OCI-LY3 (cell line): ENCODE results near the gene TFPI.

Source experiments
- H2AFZ ChIP-seq: fragments of 200-600, 300-600 bp; shearing (Covaris generic); 2 replicates; pipeline ENCODE4 v1.6.0; 2014; ENCODE audit warnings: antibody characterized with exemption, low read depth, low read length
- H3K27ac ChIP-seq: fragments of 200-600, 300-600 bp; sonication (generic); 2 replicates; pipeline ENCODE4 v1.5.1; 2014; ENCODE audit warnings: mild to moderate bottlenecking, low read length, moderate library complexity, mixed read lengths
- H3K27me3 ChIP-seq: fragments of 200-600, 300-600 bp; sonication (generic); 2 replicates; pipeline ENCODE4 v1.6.1; 2014; ENCODE audit warnings: low read depth, low read length, mixed read lengths
- H3K36me3 ChIP-seq: fragments of 200-600, 300-600 bp; sonication (generic); replicated peaks from 2 replicates; pipeline ENCODE3; 2014; ENCODE audit warnings: low read depth, low read length, mixed read lengths
- H3K4me1 ChIP-seq: fragments of 300-600, 200-600 bp; sonication (generic); 2 replicates; pipeline ENCODE4 v1.6.1; 2014; ENCODE audit warnings: low read length, mixed read lengths
- H3K4me2 ChIP-seq: fragments of 200-600, 300-600 bp; sonication (generic); 2 replicates; pipeline ENCODE4 v1.6.1; 2014; ENCODE audit warnings: low read length, mixed read lengths
- H3K4me3 ChIP-seq: fragments of 300-600, 200-600 bp; sonication (generic); 2 replicates; pipeline ENCODE4 v1.5.1; 2014; ENCODE audit warnings: antibody characterized with exemption, mild to moderate bottlenecking, low read length, moderate library complexity
- H3K79me2 ChIP-seq: fragments of 300-600, 200-600 bp; shearing (Covaris generic); 2 replicates; pipeline ENCODE4 v1.6.1; 2014; ENCODE audit warnings: mild to moderate bottlenecking, low read length, mixed read lengths
- H3K9ac ChIP-seq: fragments of 300-600, 200-600 bp; shearing (Covaris generic); 2 replicates; pipeline ENCODE4 v1.6.0; 2014; ENCODE audit warnings: mild to moderate bottlenecking, low read length, moderate library complexity
- H3K9me3 ChIP-seq: fragments of 200-600, 300-600 bp; shearing (Covaris generic); 2 replicates; pipeline ENCODE4 v1.6.1; 2014; ENCODE audit warnings: low read length, mixed read lengths; ENCODE audit not compliant: insufficient read depth
- H4K20me1 ChIP-seq: fragments of 200-600, 300-600 bp; sonication (generic); 2 replicates; pipeline ENCODE4 v1.6.1; 2016; ENCODE audit warnings: low read length, mixed read lengths; ENCODE audit not compliant: insufficient read depth
- EZH2phosphoT487 ChIP-seq: fragments of 200-600 bp; shearing (Covaris generic); IDR thresholded peaks from 2 replicates; pipeline ENCODE4 v1.6.1; 2018; ENCODE audit warnings: antibody characterized with exemption, mixed run types, low read depth
- TF ChIP-seq, protein P1 (sequence below): fragments of 200-600, 300-600 bp; sonication (generic); IDR thresholded peaks from 2 replicates; pipeline ENCODE4 v1.5.1; 2014; ENCODE audit warnings: antibody characterized with exemption, low read length, low read depth

The TFPI gene

GRCh38 chr2:187502467-187502866 lies 51.8 kb downstream of the TFPI start:
- no peak overlapping the region for H3K4me2 ChIP-seq
- H3K79me2 ChIP-seq: no peaks in the 10 kb centered on the region
- no peak overlapping the region for H3K27ac ChIP-seq
- no peak overlapping the region for H3K4me3 ChIP-seq
- H3K27me3 ChIP-seq: no peaks in the 10 kb centered on the region
- H2AFZ ChIP-seq: no peak overlapping the region
- no peaks in the 10 kb centered on the region for H3K36me3 ChIP-seq
- peaks cover 9% of the 10 kb centered on the region; the same call in 1 of the 2 replicates for H3K4me1 ChIP-seq
- H4K20me1 ChIP-seq: no peaks in the 10 kb centered on the region
- H3K9me3 ChIP-seq: no peaks in the 10 kb centered on the region
- no peak for TF ChIP-seq EZH2phosphoT487
- TF ChIP-seq, protein P1, sequence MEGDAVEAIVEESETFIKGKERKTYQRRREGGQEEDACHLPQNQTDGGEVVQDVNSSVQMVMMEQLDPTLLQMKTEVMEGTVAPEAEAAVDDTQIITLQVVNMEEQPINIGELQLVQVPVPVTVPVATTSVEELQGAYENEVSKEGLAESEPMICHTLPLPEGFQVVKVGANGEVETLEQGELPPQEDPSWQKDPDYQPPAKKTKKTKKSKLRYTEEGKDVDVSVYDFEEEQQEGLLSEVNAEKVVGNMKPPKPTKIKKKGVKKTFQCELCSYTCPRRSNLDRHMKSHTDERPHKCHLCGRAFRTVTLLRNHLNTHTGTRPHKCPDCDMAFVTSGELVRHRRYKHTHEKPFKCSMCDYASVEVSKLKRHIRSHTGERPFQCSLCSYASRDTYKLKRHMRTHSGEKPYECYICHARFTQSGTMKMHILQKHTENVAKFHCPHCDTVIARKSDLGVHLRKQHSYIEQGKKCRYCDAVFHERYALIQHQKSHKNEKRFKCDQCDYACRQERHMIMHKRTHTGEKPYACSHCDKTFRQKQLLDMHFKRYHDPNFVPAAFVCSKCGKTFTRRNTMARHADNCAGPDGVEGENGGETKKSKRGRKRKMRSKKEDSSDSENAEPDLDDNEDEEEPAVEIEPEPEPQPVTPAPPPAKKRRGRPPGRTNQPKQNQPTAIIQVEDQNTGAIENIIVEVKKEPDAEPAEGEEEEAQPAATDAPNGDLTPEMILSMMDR: no peak
- no peak overlapping the region for H3K9ac ChIP-seq

- Histone ChIP-seq H4K20me1 (no peaks in the 10 kb centered on the region), H3K4me3 (peak overlapping the region; percentile 33), H3K27me3 (no peaks in the 10 kb centered on the region), H3K79me2 (no peaks in the 10 kb centered on the region), H3K9ac (no peak overlapping the region), H3K27ac (no peak overlapping the region), H2AFZ (peak overlapping the region; percentile 59; the same call in 1 of the 2 replicates), H3K36me3 (no peaks in the 10 kb centered on the region), H3K9me3 (no peaks in the 10 kb centered on the region), H3K4me2 (peak overlapping the region; percentile 54), H3K4me1 (peaks cover 9% of the 10 kb centered on the region; the same call in 1 of the 2 replicates)
- no peak for TF ChIP-seq EZH2phosphoT487
- TF ChIP-seq, protein P1: peak; percentile 18
Observed at GRCh38 chr2:187500585-187501359, 53.5 kb downstream of the TFPI start.

GRCh38 chr2:187499941-187500532 lies 54.2 kb downstream of the TFPI start:
- Histone ChIP-seq H3K79me2 (no peaks in the 10 kb centered on the region), H3K9me3 (no peaks in the 10 kb centered on the region), H3K27me3 (no peaks in the 10 kb centered on the region), H3K4me2 (no peak overlapping the region), H2AFZ (no peak overlapping the region), H3K9ac (no peak overlapping the region; the same call in 1 of the 2 replicates), H3K36me3 (no peaks in the 10 kb centered on the region), H3K4me3 (no peak overlapping the region), H3K4me1 (peaks cover 9% of the 10 kb centered on the region; the same call in 1 of the 2 replicates), H3K27ac (no peak overlapping the region), H4K20me1 (no peaks in the 10 kb centered on the region)
- TF ChIP-seq, protein P1: peak; percentile 73
- no peak for TF ChIP-seq EZH2phosphoT487

GRCh38 chr2:187497858-187498463 lies 56.3 kb downstream of the TFPI start:
- H3K27me3 ChIP-seq: no peaks in the 10 kb centered on the region
- H3K4me2 ChIP-seq: no peak overlapping the region
- TF ChIP-seq EZH2phosphoT487: no peak
- TF ChIP-seq, protein P1: peak; percentile 73
- H2AFZ ChIP-seq: no peak overlapping the region
- peaks cover 5% of the 10 kb centered on the region; the same call in 1 of the 2 replicates for H3K9me3 ChIP-seq
- H3K4me3 ChIP-seq: no peak overlapping the region
- H3K79me2 ChIP-seq: no peaks in the 10 kb centered on the region
- H3K36me3 ChIP-seq: no peaks in the 10 kb centered on the region
- H3K27ac ChIP-seq: no peak overlapping the region
- no peaks in the 10 kb centered on the region for H4K20me1 ChIP-seq
- no peak overlapping the region for H3K9ac ChIP-seq
- peaks cover 9% of the 10 kb centered on the region; the same call in 1 of the 2 replicates for H3K4me1 ChIP-seq
